HepG2 (cell line): ENCODE data around the gene MB. TPM values are rescaled to one million over a fixed set of nuclear protein-coding genes. Genes with fewer than 3 reads are reported as not detected.

ENCODE experiments used
- ATAC-seq: fragments of 200-7000 bp; cut with Tn5 transposase; 3 replicates; pipeline ENCODE4 v1.9.1; 2020; ENCODE audit warnings: mild to moderate bottlenecking, moderate library complexity
- BruUV-seq: library from RNA; stranded (reverse); fragments of 400-500 nt; replicated peaks from 2 replicates; lab custom pipeline; 2021; lab: Mats Ljungman, UMichigan
- CTCF ChIA-PET: fragments of 300-600 bp; formaldehyde crosslinking; extraction: SDS; loops from one replicate; lab custom pipeline; 2021; ENCODE audit warnings: low total read pairs, inconsistent platforms, low intra/inter-chr PET ratio; lab: Yijun Ruan, JAX
- POLR2A ChIA-PET: fragments of 350-600 bp; sonication (Branson Sonifier 250); formaldehyde crosslinking; loops from one replicate; lab custom pipeline; 2020; ENCODE audit warnings: antibody characterized with exemption, inconsistent platforms; lab: Yijun Ruan, JAX
- DNase-seq: peaks from one replicate; pipeline ENCODE4 v3.0.0-alpha.2; 2015; ENCODE audit warnings: low spot score
- FAIRE-seq: peaks from 3 replicates; lab custom pipeline; 2011; peaks lifted over from hg19 to GRCh38; lab: Jason Lieb, UNC
- H2AFZ ChIP-seq: one replicate; pipeline ENCODE4 v1.6.1; 2011; ENCODE audit warnings: low read length, inconsistent platforms
- H3K27ac ChIP-seq: fragments of 300-600 bp; 3 replicates; pipeline ENCODE4 v1.8.0; 2011; ENCODE audit warnings: mixed run types, mild to moderate bottlenecking, mixed read lengths, low read length, inconsistent platforms; ENCODE audit not compliant: insufficient read depth; ENCODE audit errors: extremely low read length
- H3K27me3 ChIP-seq, 2 experiments: fragments of 200-600 bp in 1 of 2; 2 replicates in 1 of 2; 3 replicates in 1 of 2; pipeline versions ENCODE4 v1.6.0 to v1.8.0; 2011; ENCODE audit warnings: low read length in 2 of 2, mild to moderate bottlenecking in 2 of 2, moderate library complexity in 2 of 2, inconsistent platforms in 1 of 2; ENCODE audit not compliant: insufficient read depth in 2 of 2, control insufficient read depth in 1 of 2
- H3K36me3 ChIP-seq, 2 experiments: fragments of 200-600 bp in 1 of 2; replicated peaks in 1 of 2; 2 replicates in 1 of 2; 3 replicates in 1 of 2; pipeline versions ENCODE4 v1.5.1 to v1.8.0; 2011; ENCODE audit warnings: low read length in 2 of 2, inconsistent platforms in 1 of 2; ENCODE audit not compliant: insufficient read depth in 2 of 2, control insufficient read depth in 1 of 2
- H3K4me1 ChIP-seq: 2 replicates; pipeline ENCODE4 v1.5.1; 2012; ENCODE audit warnings: low read length, inconsistent platforms; ENCODE audit not compliant: insufficient read depth
- H3K4me2 ChIP-seq: 2 replicates; pipeline ENCODE4 v1.6.0; 2011; ENCODE audit warnings: low read depth, low read length, inconsistent platforms
- H3K4me3 ChIP-seq, 3 experiments: fragments of 200-600 bp in 1 of 3; sonication (generic), shearing (Covaris generic) in 1 of 3; replicated peaks in 1 of 3; 2 replicates each; pipeline ENCODE4 v1.5.1; 2011 to 2016; ENCODE audit warnings: low read length in 3 of 3, inconsistent platforms in 2 of 3, low read depth in 2 of 3, mild to moderate bottlenecking in 2 of 3, control low read depth in 1 of 3, mixed read lengths in 1 of 3; ENCODE audit not compliant: insufficient read depth in 1 of 3
- H3K79me2 ChIP-seq: one replicate; pipeline ENCODE4 v1.6.1; 2011; ENCODE audit warnings: low read length, inconsistent platforms; ENCODE audit not compliant: insufficient read depth
- H3K9ac ChIP-seq: 2 replicates; pipeline ENCODE4 v1.6.0; 2011; ENCODE audit warnings: mild to moderate bottlenecking, low read depth, low read length, inconsistent platforms; ENCODE audit not compliant: insufficient read depth
- H3K9me3 ChIP-seq: 2 replicates; pipeline ENCODE4 v1.5.1; 2012; ENCODE audit warnings: mild to moderate bottlenecking, low read length
- H4K20me1 ChIP-seq: 2 replicates; pipeline ENCODE4 v1.6.0; 2011; ENCODE audit warnings: inconsistent platforms, mild to moderate bottlenecking, low read length, moderate library complexity; ENCODE audit not compliant: insufficient read depth
- SP5 ChIP-seq: IDR thresholded peaks from 2 replicates; pipeline ENCODE4 v1.6.1; 2016; ENCODE audit warnings: low read depth, borderline replicate concordance
- THYN1 ChIP-seq: sonication (generic); formaldehyde crosslinking; IDR thresholded peaks from 2 replicates; pipeline ENCODE4 v1.8.1; 2023; ENCODE audit warnings: low read depth, mild to moderate bottlenecking, moderate library complexity, missing genetic modification reagents, borderline replicate concordance
- ZMYM3 ChIP-seq: sonication (generic); formaldehyde crosslinking; IDR thresholded peaks from 2 replicates; pipeline ENCODE4 v1.5.1; 2020; ENCODE audit warnings: mild to moderate bottlenecking, missing genetic modification reagents
- ZNF629 ChIP-seq: sonication (generic); formaldehyde crosslinking; conservative IDR thresholded peaks from 2 replicates; pipeline ENCODE4 v1.5.0; 2020; ENCODE audit warnings: missing genetic modification reagents
- ZNF777 ChIP-seq: sonication (generic); formaldehyde crosslinking; IDR thresholded peaks from 2 replicates; pipeline ENCODE4 v1.4.0; 2020; ENCODE audit warnings: missing genetic modification reagents
- WGBS: methylation state at CpG from one replicate; pipeline ENCODE4 v1.1.6; 2017; ENCODE audit warnings: low lambda C conversion rate; 5-methylcytosine and 5-hydroxymethylcytosine counted together
- in situ Hi-C: cut with HindIII; loops from 2 replicates; pipeline ENCODE4 v1.10.0; 2017; ENCODE audit warnings: low pct_unique_long_range_greater_than_20kb; ENCODE audit not compliant: extremely low pct_ligation_motif_present
- intact Hi-C: fragments of 100-400 bp; cut with micrococcal nuclease; formaldehyde crosslinking; loops from one replicate; pipeline ENCODE4 v1.10.0; 2022; ENCODE audit not compliant: unreplicated experiment
- polyA plus RNA-seq, 8 experiments: library from polyadenylated mRNA; depleted of rRNA in 3 of 8; stranded (reverse) in 7 of 8; unstranded in 1 of 8; fragments of >200 nt; fragmentation: Illumina TruSeq in 4 of 8; extraction: Trizol in 4 of 8; gene quantifications; 2 replicates each; pipeline versions ENCODE4 v1.2.1 to v1.2.3, GENCODE V29; 2011 to 2016; ENCODE audit warnings: low read depth in 4 of 8, missing spikeins in 1 of 8, mixed read lengths in 1 of 8; ENCODE audit not compliant: insufficient read depth in 1 of 8
- total RNA-seq, 5 experiments: library from RNA; depleted of rRNA; stranded (reverse); fragments of >200 nt; fragmentation: Illumina TruSeq; extraction: Trizol; gene quantifications; 2 replicates each; pipeline ENCODE4 v1.2.3, GENCODE V29; 2016; ENCODE audit warnings: low read depth in 1 of 5
- TF ChIP-seq, protein P1 (sequence below): sonication (generic); formaldehyde crosslinking; IDR thresholded peaks from 2 replicates; pipeline ENCODE4 v1.4.0; 2020; ENCODE audit warnings: missing genetic modification reagents

Gene MB
- total and polyA plus RNA-seq, 2 of the 13 experiments (the other 11 are each of a cell fraction or from before 2014, with no cell fraction given) = 0.07 TPM; not detected in 1

DNA sequence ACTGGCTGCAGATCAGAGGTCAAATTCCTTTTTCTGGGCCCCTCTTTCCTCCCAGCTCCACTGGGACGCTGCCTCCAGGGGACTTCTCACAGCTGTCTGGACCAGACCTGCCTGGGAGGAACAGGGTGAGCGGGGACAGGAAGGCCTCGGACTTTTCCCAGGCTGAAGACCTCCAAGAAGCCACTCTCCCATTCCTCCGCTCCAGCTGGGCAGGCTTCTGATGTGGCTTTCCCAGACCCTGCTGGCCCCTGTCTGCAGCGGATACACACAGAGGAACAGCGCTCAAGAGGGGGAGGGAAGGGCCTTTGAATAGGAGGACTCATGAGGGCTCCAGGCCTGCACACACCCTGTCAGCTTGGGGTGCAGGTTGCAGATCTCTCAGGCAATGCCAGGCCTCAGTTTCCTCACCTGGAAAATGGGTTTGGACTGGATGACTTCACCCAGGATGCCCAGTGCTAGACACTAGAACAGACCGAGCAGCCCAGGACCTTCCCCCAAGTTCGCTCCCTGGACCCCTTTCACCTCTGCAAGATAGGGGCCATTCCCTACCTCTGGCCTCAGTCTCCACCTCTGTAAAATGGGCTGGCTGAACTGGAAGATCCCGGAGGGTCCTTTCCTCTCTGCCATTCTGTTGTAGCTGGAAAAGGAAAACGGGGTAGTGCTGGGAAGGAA lies 36.6 kb downstream of the MB start:
- ATAC-seq (no peak), DNase-seq (no peak), FAIRE-seq (no peak)
- TF ChIP-seq ZNF777 (CRISPR knock-in tag) = no peak
- no peak for TF ChIP-seq SP5
- peak; percentile 77 for TF ChIP-seq ZNF629 (CRISPR knock-in tag)
- no peak for TF ChIP-seq THYN1
- peak; percentile 19; the same call in 1 of the 2 replicates for TF ChIP-seq ZMYM3 (CRISPR knock-in tag)
- TF ChIP-seq, protein P1, sequence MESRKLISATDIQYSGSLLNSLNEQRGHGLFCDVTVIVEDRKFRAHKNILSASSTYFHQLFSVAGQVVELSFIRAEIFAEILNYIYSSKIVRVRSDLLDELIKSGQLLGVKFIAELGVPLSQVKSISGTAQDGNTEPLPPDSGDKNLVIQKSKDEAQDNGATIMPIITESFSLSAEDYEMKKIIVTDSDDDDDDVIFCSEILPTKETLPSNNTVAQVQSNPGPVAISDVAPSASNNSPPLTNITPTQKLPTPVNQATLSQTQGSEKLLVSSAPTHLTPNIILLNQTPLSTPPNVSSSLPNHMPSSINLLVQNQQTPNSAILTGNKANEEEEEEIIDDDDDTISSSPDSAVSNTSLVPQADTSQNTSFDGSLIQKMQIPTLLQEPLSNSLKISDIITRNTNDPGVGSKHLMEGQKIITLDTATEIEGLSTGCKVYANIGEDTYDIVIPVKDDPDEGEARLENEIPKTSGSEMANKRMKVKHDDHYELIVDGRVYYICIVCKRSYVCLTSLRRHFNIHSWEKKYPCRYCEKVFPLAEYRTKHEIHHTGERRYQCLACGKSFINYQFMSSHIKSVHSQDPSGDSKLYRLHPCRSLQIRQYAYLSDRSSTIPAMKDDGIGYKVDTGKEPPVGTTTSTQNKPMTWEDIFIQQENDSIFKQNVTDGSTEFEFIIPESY (CRISPR knock-in tag) = peak; percentile 63
- Histone ChIP-seq H3K4me3 (no peak overlapping the region), H4K20me1 (no peaks in the 10 kb centered on the region), H3K27ac (no peak overlapping the region), H2AFZ (no peak overlapping the region), H3K9me3 (no peaks in the 10 kb centered on the region), H3K4me1 (no peaks in the 10 kb centered on the region), H3K79me2 (no peaks in the 10 kb centered on the region), H3K27me3 (no peaks in the 10 kb centered on the region), H3K9ac (no peak overlapping the region), H3K4me2 (no peak overlapping the region), H3K36me3 (no peaks in the 10 kb centered on the region)
- intact Hi-C loops = no loop called here
- POLR2A ChIA-PET = no interaction called here
- no TSS peak for BruUV-seq
- WGBS = 29% methylated on average over 5 of the region's 10 CpGs
- CTCF ChIA-PET = no interaction called here
- in situ Hi-C loops = loop anchor here (5.0 kb wide), 1 partner anchor 148 kb away; no protein-coding TSS in a partner anchor
